AML-193 (cell line): ENCODE measurements around the gene GPX4.

Source experiments
- DNase-seq, 2 experiments: peaks; one replicate each; lab custom pipeline; 2025; lab: John Stamatoyannopoulos, UW

GPX4 gene

DNA sequence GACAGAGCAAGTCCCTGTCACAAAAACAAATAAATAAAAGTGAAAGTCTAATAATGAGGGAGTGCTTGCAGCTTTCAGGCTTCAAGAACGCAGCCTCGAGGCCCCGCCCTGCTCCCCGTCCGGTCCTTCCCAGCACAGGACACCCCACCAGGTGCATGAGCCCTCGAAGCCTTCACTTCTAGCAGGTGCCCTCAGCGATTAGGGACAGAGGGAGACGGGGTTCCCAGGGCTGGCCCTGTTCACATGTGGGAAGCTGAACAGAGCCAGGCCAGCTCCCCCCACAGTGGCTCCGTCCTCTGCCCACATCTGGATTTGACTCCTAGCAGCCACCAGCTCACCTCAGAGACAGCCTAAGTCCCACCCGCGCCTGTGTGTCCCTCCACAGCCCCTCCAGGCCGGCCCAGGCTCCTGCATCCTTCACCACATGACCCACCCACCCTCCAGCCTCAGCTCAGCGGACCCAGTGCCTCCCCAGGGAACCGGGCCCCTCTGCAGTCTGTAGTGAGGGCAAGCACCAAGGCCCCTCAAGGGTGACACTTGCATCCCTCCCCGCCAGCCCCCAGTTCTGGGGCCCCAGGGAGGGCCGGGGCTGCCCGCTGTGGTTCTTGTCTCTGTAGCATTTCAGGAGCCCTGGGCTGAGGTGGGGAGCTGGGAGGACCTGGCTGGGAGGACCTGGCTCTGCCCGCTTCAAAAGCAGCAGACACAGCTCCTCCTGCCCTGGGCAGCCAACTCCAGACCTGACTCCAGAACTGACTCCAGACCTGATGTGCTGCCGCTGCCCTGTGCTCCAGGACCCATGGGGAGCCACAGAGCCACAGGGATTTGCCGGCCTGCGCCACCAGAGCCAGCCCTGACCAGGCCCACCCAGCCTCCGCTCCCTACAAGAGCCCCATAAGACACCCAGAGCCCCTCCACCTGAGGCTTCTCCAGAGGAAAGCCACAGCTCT, 27.2 kb downstream of the GPX4 start:
- no peak for DNase-seq

DNA sequence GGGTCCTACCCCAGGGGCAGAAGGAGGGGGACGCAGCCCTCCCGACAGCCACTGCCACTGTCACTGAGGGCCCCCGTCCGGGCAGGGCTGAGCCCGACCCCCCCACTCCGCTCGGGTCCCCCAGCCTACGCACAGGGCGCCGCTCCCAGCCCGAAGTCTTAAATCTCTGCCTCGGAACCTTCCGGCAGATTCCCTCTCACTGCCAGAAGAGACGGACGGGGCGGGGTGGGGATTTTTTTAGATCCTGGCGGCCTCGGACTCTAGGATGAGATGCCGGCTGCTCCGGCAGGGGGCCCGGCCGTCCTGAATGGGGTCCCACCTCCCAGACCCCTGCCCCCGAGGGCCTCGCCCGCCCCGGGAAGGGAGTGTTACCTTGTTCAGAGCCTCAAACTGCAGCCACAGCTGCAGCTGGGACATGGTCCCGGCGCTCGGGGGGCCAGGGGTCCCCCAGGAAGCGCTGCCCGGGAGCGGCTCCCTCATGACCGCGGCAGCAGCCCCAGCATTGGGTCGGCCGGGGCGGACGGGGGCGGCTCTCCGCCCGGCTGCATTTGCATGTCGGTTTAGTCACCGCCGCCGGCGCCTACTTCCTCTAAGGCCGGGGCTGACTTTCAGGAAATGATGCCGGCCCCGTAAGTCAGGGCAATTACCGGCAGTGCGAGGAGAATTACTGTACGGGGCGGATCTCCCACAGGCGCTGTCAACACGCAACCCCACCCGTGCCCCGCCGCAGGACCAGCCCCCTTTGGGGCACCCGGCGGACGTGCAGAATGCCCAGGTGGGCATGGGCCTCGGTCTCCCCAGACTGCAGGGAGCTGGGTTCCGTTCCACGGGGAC, 28.1 kb downstream of the GPX4 start:
- DNase-seq: peak; percentile 74

DNA sequence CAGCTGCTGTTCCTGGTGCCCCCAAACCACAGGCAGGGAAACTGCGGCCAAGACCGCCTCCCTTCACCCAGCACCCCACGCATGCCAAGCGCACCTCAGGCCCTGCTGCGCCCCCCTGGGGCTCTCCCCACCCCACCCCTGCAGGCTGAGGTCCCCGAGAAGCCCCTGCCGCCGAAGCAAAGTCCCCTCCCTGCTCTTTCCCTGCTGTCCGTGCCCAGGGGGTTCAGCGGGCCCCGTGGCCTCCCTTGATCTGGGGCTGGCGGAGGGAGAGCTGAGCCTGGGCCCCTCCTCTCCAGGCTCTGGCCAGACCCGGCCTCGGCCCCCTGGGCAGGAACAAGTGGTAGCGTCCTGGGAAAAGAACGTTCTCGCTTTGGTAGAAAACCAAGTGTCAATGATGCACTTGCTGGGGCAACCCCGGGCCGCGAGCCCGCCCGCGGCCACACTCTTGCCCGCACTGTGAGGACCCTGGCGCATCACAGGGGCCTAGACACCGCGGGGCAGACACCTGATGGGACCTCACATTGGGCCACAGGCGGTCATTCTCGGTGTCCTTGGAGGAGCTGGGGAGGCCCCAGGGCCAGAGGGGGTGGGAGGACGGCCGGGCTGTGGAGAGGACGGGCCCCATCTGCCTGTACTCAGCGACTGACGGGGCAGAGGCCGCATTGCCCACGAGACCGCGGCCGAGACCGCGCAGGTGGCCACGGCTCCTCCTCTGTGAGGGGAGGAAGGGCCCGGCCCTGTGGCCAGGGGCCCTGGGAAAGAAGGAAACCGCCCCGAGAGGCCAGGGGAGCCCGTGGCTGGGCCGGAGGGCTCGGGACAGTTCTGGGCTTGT, 29.0 kb downstream of the GPX4 start:
- DNase-seq: no peak

DNA sequence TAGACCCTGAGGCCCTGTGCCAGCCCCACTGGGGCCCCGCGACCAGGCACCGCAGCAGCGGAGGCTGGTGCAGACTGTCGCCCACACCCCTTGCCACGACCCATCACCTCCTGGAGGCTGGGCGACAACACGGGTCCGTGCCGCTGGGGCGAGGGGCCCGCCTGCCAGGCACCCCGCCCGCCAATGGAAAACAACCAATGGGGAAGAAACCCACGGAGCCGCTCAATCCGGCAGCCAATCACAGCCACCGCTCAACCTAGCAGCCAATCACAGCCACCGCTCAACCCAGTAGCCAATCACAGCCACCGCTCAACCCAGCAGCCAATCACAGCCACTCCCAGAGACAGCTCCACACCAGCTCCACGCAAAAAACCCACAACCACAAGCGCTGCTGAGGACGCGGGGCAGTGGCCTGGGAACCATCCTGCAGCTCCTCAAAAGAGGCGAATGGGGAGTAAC, 29.7 kb downstream of the GPX4 start:
- DNase-seq: no peak

DNA sequence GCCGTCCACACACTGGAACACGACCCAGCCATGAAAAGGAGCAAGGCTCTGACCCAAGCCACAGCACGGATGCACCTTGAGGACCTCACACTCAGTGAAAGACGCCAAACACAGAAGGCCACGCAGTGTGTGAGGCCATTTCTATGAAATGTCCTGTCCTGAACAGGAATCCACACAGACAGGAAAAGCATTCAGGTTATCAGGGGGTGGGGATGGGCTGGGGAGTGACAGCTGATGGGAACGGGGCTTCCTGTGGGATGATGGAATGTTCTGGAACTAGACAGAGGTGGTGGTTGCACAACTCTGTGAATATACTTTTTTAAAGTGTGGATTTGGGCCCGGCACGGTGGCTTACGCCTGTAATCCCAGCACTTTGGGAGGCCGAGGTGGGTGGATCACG, 30.6 kb downstream of the GPX4 start:
- DNase-seq: no peak

DNA sequence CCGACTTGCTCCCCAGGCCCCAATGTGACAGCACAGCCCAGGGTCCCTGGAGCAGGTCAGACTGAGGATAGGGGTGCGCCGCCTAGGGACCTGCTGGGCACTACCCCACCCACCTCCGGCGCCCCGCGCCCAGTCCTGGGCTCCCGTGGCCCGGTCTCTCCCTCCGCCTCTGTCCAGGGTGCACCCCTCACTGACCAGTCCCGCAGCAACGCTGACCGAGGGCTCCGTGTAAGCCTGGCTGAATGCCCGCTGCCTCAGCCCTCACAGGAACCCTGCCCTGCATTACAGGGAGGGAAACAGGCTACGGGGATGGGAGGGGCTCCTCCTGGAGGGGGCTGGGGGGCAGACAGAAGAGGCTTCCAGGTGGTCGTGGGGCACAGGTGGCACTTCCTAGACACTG, 31.7 kb downstream of the GPX4 start:
- DNase-seq: no peak

DNA sequence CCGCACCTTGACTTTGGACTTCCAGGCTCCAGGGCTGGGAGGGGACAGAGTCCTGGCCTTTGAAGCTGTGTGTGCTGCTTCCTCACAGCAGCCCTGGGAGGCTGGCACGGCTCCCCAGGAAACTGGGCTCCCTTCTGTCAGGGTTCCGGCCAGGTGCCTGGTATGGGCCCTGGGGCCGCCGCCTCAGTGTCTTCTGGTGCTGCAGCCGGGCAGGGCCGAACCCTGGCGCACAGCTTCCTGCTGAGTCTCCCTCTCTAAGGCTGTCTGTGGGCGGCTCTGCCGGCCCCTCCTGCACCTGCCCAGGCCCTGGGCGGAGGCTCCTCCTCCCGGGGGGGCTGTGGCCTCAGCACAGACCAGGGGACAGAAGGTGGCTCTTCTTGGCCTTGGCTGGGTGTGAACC, 32.4 kb downstream of the GPX4 start:
- no peak for DNase-seq

DNA sequence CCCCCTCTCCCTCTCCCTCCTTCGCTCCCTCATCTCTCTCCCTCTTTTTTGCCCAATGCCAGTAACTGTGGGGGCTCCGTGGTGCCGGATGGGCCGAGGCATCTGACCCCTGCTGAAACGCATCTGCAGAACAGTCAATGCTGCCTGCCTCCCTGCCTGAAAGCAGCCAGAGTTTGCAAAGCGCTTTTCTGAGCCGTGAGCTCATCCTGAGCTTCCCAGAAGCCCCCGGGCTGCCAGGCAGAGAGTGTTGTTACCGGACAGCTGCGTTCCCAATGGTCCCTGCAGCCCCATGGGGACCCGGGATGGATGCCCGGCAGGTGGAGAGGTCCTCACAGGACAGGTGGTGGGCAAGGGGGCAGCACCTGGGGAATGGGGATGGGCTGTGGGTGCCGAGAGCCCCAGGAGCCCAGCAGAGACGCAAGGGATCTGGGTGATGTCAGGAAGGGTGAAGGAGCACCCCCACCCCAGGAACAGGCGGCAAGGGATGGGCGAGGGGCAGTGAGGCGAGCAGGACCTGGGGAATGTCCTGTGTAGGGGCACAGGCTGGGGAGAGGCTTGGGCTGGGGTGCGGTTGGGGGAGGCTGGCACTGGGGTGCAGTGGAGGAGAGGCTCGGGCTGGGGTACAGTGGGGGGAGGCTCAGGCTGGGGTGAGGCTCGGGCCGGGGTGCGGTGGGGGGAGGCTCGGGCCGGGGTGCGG, 33.0 kb downstream of the GPX4 start:
- DNase-seq: no peak

DNA sequence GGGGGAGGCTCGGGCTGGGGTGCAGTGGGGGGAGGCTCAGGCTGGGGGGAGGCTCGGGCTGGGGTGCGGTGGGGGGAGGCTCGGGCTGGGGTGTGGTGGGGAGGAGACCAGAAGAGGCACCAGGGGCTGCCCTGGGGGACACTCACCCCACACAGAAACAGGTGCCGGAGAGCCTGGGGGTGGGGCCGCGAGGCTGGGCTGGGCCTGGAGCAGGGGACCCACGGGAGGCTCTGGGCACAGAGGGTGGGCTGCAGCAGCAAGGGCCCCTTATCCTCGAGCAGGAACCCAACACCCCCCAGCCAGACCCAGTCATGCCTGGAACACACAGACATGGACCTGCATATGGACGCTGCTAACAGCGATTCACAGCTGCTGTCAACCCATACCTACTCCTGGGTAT, 34.3 kb downstream of the GPX4 start:
- no peak for DNase-seq

DNA sequence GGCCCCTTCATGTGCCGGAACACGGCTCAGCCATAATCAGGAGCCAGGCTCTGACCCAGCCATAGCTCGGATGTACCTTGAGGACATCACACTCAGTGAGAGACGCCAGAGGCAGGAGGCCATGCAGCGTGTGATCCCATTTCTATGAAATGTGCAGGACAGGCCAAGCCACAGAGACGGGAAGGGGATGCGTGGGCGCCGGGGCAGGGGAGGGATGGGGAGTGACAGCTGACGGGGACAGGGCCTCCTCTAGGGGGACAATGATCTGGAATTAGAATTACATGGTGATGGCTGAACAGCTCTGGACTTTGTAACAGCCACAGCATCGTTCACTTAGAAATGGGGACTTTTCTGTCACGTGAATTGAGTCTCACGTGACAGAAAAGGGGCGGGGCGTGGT, 35.3 kb downstream of the GPX4 start:
- no peak for DNase-seq

DNA sequence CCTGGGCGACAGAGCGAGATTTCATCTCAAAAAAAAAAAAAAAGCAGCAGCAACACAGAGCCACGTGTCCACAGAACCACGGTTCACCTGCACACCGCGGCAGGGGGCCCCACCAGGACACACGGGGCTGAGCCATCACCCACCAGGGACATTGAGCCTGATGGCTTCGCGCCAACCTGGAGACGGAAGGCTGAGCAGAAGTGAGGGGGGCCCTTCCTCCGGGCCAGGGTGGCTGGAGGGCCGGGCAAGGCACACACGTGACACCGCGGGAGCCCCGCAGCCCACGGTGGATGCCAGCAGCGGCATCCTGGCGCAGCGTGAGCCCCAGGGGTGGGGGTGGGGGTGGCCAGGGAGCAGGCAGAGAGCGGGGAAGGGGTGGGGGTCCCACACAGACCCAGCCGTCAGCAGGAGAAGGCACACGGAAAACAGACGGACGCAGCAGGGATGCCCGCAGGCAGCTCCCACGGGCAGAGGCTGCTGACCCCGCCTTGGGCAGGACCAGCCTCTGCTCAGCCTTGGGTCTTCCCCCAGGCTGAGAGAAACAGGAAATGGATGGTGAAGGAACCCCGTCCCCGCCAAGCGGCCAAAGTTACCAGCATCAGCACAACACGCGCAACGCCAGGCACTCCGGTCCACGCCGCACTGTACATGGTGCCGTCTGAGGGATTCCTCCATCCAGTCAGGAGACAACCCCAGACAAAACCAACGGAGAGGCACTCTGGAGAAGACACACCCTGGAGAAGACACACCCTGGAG, 36.7 kb downstream of the GPX4 start:
- DNase-seq: no peak

DNA sequence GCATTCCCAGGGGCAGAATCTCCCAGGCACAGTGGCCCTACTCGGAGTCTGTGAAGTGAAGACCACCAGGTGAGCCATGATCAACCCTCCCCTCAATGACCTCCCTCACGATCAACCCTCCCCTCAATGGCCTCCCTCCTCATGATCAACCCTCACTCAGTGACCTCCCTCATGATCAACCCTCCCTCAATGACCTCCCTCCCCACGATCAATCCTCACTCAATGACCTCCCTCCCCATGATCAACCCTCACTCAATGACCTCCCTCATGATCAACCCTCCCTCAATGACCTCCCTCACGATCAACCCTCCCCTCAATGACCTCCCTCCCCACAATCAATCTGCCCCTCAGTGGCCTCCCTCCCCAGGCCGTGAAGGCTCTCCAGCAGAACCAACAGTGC, 38.1 kb downstream of the GPX4 start:
- no peak for DNase-seq

DNA sequence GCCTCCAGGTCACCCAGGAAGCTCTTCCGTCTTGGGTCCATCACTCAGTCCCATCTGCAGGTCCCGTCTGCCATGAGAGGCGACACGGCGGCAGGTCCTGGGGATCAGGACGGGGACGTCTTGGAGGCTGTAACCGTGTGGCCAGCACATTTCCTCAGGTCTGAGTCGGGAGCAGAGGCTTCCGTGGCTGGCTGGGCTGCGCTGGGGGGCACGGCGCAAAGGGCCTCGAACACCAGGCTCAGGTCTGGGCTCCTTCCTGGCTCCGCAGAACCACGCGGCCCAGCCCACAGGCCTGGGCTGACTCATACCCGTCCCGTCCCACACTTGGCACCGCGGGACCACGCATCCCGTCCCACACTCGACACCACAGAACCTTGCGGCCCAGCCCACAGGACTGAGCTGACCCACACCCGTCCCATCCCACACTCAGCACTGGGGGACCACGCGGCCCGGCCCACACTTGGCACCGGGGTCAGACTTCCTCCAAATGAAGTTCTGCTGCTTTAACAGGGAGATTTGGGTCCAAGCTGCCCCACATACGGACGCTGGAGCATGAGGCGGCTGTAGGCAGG, 40.1 kb downstream of the GPX4 start:
- DNase-seq: no peak

DNA sequence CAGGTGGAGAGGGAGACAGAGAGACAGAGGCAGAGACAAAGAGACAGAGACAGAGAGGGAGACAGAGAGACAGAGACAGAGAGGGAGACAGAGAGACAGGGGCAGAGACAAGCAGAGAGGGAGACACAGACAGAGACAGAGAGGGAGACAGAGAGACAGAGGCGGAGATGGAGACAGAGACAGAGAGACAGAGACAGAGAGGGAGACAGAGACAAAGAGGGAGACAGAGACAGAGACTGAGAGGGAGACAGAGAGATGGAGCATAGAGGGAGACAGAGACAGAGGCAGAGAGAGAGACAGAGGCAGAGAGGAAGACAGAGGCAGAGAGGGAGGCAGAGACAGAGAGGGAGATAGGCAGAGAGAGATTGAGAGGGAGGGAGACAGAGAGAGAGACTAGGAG, 40.9 kb downstream of the GPX4 start:
- DNase-seq: no peak

DNA sequence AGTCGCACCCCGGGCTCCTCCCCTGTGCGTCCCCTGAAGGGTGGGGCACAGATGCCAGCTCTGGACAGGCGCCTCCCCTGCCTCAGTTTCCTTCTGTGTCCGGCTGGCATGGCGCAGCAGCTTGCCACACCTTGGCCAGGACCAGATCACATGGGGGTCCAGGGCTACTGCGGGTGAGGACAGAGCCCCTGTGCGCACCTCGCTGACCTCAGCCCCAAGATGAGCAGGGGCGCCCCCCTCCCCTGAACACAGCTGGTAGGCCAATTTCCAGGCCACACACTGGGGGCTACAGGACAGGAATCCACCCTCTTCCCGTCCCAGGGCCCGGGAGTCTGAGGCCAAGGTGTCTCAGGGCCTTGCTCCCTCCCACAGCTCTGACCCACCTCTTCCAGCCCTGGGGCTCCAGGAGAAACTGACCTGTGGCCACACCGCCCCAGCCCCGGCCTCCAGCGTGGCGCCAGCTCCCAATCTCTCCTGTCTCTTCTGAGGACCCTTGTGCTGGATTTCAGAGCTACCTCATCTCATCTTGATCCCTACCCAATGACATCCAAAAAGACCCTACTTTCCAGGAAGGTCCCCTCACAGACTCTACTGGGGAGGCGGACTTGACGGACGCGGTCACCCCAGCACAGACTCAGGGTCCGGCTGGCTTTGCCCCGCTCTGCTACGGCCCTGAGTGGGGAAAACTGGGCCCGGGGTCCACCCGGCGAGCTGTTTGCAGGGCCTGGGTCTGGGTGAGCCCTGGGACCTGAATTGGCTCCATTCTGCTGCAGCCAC, 42.0 kb downstream of the GPX4 start:
- DNase-seq: no peak

DNA sequence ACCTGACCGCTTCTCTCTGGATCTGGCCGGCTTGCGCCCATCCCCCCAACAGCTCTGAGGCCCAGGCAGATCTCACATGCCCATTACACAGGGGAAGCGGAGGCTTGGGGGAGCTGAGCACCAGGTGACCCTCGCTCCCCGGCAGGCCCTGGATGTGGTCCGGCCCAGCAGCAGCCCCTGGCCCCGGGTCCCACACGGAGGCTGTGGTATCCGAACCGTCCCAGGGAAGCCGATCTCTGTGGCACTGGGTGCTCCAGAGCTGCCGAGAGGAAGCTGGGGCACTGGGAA, 42.6 kb downstream of the GPX4 start:
- DNase-seq: no peak

DNA sequence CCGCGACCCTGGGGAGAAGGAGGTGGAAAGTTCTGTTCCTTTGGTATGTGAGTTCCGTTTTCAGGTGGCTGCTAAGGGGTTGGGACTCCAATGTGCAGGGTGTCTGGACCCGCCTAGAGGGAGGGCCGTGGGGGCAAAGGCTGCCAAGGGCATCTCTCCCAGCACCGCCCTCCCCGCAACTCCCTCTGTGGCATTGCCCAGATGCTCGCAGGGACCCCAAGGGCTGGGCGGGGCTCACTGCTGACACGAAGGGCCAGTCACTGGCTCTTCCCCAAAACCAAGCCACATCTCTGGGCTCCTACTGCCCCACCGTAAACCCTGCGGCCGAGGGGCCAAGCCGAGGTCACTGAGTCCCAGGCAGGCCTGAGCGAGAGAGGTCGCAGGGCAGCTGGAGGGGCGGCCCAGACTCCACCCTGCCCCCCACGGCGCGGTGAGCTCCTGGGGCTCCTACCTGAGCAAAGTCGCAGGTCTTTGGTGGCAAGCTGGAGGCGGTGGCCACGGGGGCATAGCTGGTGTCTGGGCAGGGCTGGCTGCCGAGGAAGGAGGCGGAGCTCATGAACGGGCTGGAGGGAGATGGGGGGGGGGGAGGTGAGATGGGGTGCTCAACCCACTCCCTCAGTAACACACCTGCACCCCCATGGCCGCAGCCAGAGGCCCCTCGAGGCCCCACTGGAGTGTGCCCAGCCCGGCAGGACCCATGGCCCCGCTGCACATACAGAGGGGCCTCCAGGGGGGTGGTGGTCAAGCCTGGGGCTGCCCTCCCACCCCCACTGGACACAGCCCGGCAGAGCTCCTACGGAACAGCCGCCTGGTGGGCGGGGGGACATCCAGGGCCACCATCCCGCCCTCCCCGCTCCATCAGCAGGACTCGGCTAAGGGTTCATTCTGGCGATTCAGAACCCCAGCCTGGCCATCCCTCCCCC, 43.3 kb downstream of the GPX4 start:
- DNase-seq: no peak

DNA sequence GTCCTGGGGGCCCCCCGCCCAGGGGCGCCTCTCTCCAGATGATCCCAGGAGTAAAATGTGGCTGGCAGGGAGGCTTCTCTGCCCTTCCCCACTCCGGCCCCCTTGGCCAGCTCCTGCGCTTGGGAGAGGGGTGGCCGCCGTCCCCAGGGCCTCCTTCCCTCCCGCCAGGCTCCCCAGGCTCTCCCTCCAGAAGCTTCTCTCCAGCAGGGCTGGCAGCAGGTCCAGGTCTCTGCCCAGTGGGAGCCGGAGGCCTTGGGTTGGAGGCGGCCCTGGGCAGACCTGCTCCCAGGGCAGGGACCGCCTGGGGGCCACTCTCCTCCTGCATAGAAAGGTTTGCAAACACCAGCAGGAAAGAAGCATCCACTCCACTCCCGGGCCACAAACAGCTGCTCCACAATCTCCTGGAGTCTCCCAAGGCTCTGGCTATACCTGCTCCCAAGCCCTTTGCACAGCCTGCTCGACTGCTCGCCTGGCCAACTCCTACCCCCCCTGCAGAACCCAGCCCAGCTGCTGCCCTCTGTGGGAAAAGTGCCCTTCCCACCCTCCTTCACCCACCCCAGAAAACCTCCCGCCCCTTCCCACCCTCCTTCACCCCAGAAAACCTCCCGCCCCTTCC, 44.2 kb downstream of the GPX4 start:
- DNase-seq: no peak
